Heart left ventricle (tissue), 16 donors: ENCODE data around the gene C20orf202. TPM values are rescaled to one million over a fixed set of nuclear protein-coding genes. Genes with fewer than 3 reads are reported as not detected.

Experiments
- ATAC-seq, 4 donors: fragments of 200-7000 bp; cut with Tn5 transposase; one replicate each; pipeline ENCODE4 v1.9.1; 2020 to 2022; ENCODE audit warnings: moderate library complexity in 4 of 4, mild to moderate bottlenecking in 3 of 4, moderate number of reproducible peaks in 1 of 4
- DNase-seq, 5 donors: peaks; one replicate each; pipeline ENCODE4 v3.0.0-alpha.2; 2020
- H3K27ac ChIP-seq, 12 donors: fragments of 200-600 bp; sonication (generic) in 4 of 12; one replicate each; pipeline versions ENCODE4 v1.5.0 to v1.8.0; 2016 to 2022; ENCODE audit warnings: mild to moderate bottlenecking in 2 of 12
- H3K27me3 ChIP-seq, 9 donors: fragments of 200-600 bp; sonication (generic) in 2 of 9; one replicate each; pipeline versions ENCODE4 v1.5.1 to v1.8.0; 2016 to 2022; ENCODE audit warnings: mild to moderate bottlenecking in 3 of 9
- H3K36me3 ChIP-seq, 9 donors: fragments of 200-600 bp; sonication (generic) in 2 of 9; one replicate each; pipeline versions ENCODE4 v1.5.0 to v1.8.0; 2018 to 2022; ENCODE audit warnings: mild to moderate bottlenecking in 2 of 9
- H3K4me1 ChIP-seq, 12 donors: fragments of 200-600 bp; sonication (generic) in 4 of 12; one replicate each; pipeline versions ENCODE4 v1.5.0 to v1.8.0; 2016 to 2022; ENCODE audit warnings: mild to moderate bottlenecking in 3 of 12
- H3K4me3 ChIP-seq, 12 donors: fragments of 200-600 bp; sonication (generic) in 4 of 12; one replicate each; pipeline versions ENCODE4 v1.5.0 to v1.8.0; 2017 to 2022; ENCODE audit warnings: mild to moderate bottlenecking in 9 of 12, moderate library complexity in 4 of 12
- H3K9me3 ChIP-seq, 12 donors: fragments of 200-600 bp; sonication (generic) in 4 of 12; one replicate each; pipeline versions ENCODE4 v1.5.0 to v1.8.0; 2016 to 2022; ENCODE audit warnings: mild to moderate bottlenecking in 1 of 12
- CTCF ChIP-seq, 12 donors: fragments of 200-600 bp; sonication (generic) in 4 of 12; IDR thresholded peaks; one replicate each; pipeline versions ENCODE4 v1.5.0 to v1.8.0; 2018 to 2022; ENCODE audit warnings: antibody characterized with exemption in 12 of 12, mild to moderate bottlenecking in 5 of 12
- POLR2A ChIP-seq, 2 donors: fragments of 450-650 bp; IDR thresholded peaks; one replicate each; pipeline ENCODE4 v1.6.1; 2017; ENCODE audit warnings: antibody characterized with exemption in 2 of 2, mild to moderate bottlenecking in 2 of 2, moderate library complexity in 2 of 2
- WGBS, 4 donors: extraction: QIAGEN DNeasy Blood & Tissue Kit in 2 of 4; methylation state at CpG; one replicate each; pipeline versions ENCODE4 v1.1.5 to v1.1.7; 2013 to 2018; 5-methylcytosine and 5-hydroxymethylcytosine counted together
- intact Hi-C, 10 donors: fragments of 100-400 bp; cut with DNase I; formaldehyde crosslinking; loops; one replicate each; pipeline versions ENCODE4 v1.11.1 to v1.14.2; 2022
- polyA plus RNA-seq, 2 donors: library from polyadenylated mRNA; stranded (reverse); fragments of 200-250 nt; gene quantifications; one replicate each; pipeline ENCODE4 v1.2.3, GENCODE V29; 2013
- total RNA-seq, 9 donors: library from RNA; depleted of rRNA in 2 of 9; stranded (reverse); fragments of >200 nt in 2 of 9; fragmentation: NEBNext Ultra II Directional in 3 of 9; extraction: Animal tissue kit (Norgen Biotek cat#: 25700) in 3 of 9; gene quantifications; one replicate each; pipeline versions ENCODE4 v1.1.0 to v1.2.4, GENCODE V29; 2016 to 2023
- donor health status: ischemic (EF 13 %, LVEDD 7.1; RV severe dilation, severe dysfunction).
- donor health status: healthy with polysubstance abuse.
- donor health status: DM: no; HTN: yes; CAD: no.
- donor health status: DM: no; HTN: no; CAD: no.
- donor health status: ischemic (EF 25% LVEDD 6.9; RV normal size, moderate dysfunction).
- donor health status: ischemic (EF 25% LVEDD 5.7; RV mildly dilated, moderate dysfunction).
- donor health status: healthy.
- donor health status: DM: yes; HTN: yes; CAD: no.
- donor health status: ischemic (EF 35%, LVEDD 5.7; RV mildly dilated, moderate dysfunction).
- donor health status: nonischemic (EF 11% LVEDD 7.7; RV severe dilation, severe dysfunction).
- donor health status: DM: yes; HTN: yes; CAD: no.
- donor health status: PGD.
- donor health status: ischemic (EF 29% LVEDD 5.4; RV normal size, mild dysfunction).
- donor health status: nonischemic (EF 23%, LVEDD 6.1; RV moderate dilation, normal function).

Gene C20orf202
- total and polyA plus RNA-seq, 11 donors = 0.21 to 0.47 (median 0.32) TPM; not detected in 1

DNA sequence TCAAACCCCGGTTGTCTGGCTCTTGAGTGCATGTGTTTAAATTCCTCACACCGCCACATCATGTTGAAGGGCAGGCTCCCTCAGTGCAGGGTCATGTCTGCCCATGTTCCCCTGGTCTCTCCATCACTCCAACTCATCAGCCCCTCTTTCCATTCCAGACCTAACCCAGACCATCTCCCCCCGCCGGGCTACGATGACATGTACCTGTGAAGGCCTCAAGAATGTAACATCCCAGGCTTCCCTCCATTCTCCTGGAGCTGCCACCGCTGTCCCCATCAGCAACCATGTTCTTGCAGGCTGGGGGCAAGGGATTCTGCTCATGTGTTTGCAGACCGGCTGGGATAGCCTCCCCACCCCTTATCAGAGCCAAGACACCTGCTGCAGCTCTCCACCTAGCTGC lies 38.4 kb upstream of the C20orf202 start:
- ATAC-seq = no peak
- H3K27me3 ChIP-seq = no peaks in the 10 kb centered on the region
- intact Hi-C loops = no loop called here
- no peak for DNase-seq
- peaks cover 0 to 19% (median 0%) of the 10 kb centered on the region in 12 donors for H3K4me1 ChIP-seq
- no peaks in the 10 kb centered on the region for H3K9me3 ChIP-seq
- 91 to 99% (median 95%) methylated on average over 7 of the region's 7 CpGs for WGBS, 4 donors
- H3K4me3 ChIP-seq = no peak overlapping the region
- no peak overlapping the region for H3K27ac ChIP-seq
- peaks cover 4 to 100% (median 93%) of the 10 kb centered on the region in 9 donors for H3K36me3 ChIP-seq
- no peak for TF ChIP-seq CTCF (IDR thresholded peaks at IDR 0.05)
- no peak for TF ChIP-seq POLR2A (IDR thresholded peaks at IDR 0.05)

DNA sequence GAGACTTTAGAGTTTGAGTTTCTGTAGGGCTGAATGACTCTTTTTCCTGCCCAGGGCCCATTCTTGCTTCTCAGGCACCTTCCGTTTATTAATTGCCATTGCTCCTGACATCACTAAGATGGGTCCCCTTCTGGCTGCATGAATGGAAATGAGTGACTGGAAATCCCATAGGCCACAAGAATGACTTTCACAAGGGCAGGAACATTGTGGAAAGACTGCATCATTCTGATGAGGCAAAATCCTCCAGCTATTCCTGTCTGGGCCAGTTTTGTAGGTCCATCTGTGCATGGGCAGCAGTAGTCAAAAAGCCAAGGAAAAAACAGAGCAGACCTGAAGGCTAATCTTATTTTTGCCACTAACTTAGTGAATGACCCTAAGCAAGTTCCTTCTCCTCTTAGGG lies 37.7 kb upstream of the C20orf202 start:
- no peak overlapping the region for H3K4me3 ChIP-seq
- no peaks in the 10 kb centered on the region for H3K27me3 ChIP-seq
- no peak overlapping the region for H3K27ac ChIP-seq
- ATAC-seq = no peak
- WGBS, 4 donors = 93 to 100% (median 94%) methylated on average over 1 of the region's 1 CpG
- peaks cover 0 to 19% (median 0%) of the 10 kb centered on the region in 12 donors for H3K4me1 ChIP-seq
- intact Hi-C loops = no loop called here
- TF ChIP-seq CTCF (IDR thresholded peaks at IDR 0.05) = no peak
- no peak for TF ChIP-seq POLR2A (IDR thresholded peaks at IDR 0.05)
- H3K36me3 ChIP-seq = peaks cover 4 to 100% (median 95%) of the 10 kb centered on the region in 9 donors
- no peaks in the 10 kb centered on the region for H3K9me3 ChIP-seq
- no peak for DNase-seq

GRCh38 chr20:1165941-1166340 lies 37.3 kb upstream of the C20orf202 start:
- WGBS, 4 donors = 91 to 96% (median 94%) methylated on average over 7 to 9 of the region's 9 CpGs
- Histone ChIP-seq H3K27ac (peak overlapping the region in 1 of 12 donors; percentile 18), H3K4me3 (no peak overlapping the region), H3K27me3 (no peaks in the 10 kb centered on the region), H3K4me1 (peaks cover 0 to 19% (median 0%) of the 10 kb centered on the region in 12 donors), H3K9me3 (no peaks in the 10 kb centered on the region), H3K36me3 (peaks cover 4 to 100% (median 95%) of the 10 kb centered on the region in 9 donors)
- DNase-seq (no peak), ATAC-seq (no peak)
- TF ChIP-seq CTCF (IDR thresholded peaks at IDR 0.05) (no peak), POLR2A (IDR thresholded peaks at IDR 0.05) (no peak)
- intact Hi-C loops = no loop called here

DNA sequence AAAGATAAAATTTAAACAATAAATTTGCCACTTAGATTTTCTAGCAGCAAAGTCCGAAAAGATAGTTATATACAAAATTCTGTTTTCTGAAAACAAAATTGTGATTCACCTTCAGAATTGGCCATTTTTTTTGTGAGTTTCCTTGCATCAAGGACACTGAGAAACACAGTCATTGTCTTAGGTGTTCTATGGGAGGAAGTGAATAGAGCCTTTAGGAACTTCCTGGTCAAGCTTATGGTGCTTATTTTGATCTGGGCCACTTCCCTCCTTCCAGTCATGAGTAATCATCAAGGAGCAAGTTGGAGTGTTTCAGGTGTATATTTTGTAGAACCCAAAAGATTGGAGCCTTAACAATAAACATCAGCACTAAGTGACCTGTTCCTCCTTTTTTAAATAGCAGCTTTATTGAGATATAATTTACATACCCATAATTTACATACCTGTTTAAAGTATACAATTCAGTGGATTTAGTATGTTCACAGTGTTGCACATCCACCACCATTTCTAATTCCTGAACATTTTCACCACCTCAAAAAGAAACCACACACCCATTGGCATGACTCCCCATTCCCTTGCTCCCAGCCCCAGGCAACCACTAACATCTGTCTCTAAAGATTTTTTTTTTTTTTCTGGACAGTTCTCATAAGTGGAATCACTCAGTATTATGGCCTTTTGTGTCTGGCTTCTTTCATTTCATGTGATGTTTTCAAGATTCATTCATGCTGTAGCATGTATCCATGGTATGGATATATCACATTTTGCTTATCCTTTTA lies 36.1 kb upstream of the C20orf202 start:
- intact Hi-C loops = no loop called here
- Histone ChIP-seq H3K27ac (peak overlapping the region in 1 of 12 donors; percentile 18), H3K36me3 (peaks cover 4 to 99% (median 91%) of the 10 kb centered on the region in 9 donors), H3K27me3 (no peaks in the 10 kb centered on the region), H3K4me1 (peaks cover 0 to 12% (median 0%) of the 10 kb centered on the region in 12 donors), H3K9me3 (no peaks in the 10 kb centered on the region), H3K4me3 (no peak overlapping the region)
- TF ChIP-seq CTCF (IDR thresholded peaks at IDR 0.05) (no peak), POLR2A (IDR thresholded peaks at IDR 0.05) (no peak)
- DNase-seq (no peak), ATAC-seq (no peak)
- WGBS, 4 donors = 79 to 86% (median 84%) methylated on average over 1 of the region's 1 CpG
